ENCODE measurements around the gene TNFRSF18. TPM values are rescaled to one million over a fixed set of nuclear protein-coding genes. Genes with fewer than 3 reads are reported as not detected.

TNFRSF18 gene
- polyA plus RNA-seq, 1 donor (not counting 4 experiments of a cell fraction or from before 2014, with no cell fraction given) = 0.21 TPM

DNA sequence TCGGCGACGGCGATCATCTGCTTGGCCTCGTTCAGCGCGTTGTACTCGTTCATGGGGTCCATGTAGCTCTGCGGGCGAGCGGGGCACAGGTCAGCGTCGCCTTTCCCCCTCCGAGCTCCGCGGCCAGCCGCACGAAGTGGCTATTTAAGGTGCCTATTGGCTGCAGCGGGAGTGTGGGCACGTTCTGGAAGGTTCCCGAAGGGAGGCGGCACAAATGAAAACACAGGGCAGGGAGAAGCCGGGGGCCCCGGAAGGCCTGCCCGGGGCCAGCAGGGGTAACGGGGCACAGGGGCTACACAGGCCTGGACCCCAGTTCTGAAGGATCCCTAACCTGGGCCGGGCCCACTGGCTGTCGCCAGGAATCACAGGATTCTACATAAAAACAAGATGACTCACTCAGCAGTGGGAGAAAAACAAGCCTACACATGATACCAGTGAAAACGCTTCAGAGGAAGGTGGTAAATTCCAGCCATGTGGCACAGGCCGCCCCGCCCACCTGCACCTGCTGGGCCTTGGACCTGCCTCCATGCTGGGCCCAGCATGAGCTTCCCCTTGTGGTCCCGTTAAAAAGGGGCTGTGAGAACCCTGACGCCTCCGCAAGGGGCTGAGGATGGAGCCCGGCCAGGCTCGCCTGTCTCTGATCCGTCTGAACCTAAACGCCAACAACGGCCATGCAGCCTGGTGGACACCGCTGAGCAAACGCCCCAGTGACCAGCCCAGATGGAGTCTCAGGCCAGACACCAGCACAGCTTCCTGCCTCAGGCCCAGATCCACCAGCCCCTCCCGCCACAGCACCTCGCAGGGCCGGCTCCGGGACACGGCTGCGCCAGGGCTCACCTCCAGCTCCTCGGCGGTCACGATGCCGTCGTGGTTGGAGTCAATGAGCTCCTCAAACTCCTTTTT lies 11.5 kb upstream of the TNFRSF18 start:
- no peak for DNase-seq (ENCODE audit: low read depth, low spot score)
- FAIRE-seq = peak; percentile 49
- dilution Hi-C loops (cut with MboI; ENCODE audit: extremely low pct_ligation_motif_present, low sequenced_read_pairs) = no loop called here
- Histone ChIP-seq H3K27ac (ENCODE audit: control insufficient read depth, insufficient read depth, low read length) (peak overlapping the region; percentile 49), H4K20me1 (ENCODE audit: control insufficient read depth, extremely low read depth, insufficient read depth, low read length) (no peaks in the 10 kb centered on the region), H3K9ac (ENCODE audit: control insufficient read depth, extremely low read depth, insufficient read depth, low read length) (no peak overlapping the region), H2AFZ (ENCODE audit: control insufficient read depth, low read length) (no peak overlapping the region), H3K27me3 (ENCODE audit: control insufficient read depth, extremely low read depth, insufficient read depth, low read length) (no peaks in the 10 kb centered on the region), H3K9me3 (ENCODE audit: control insufficient read depth, low read depth, low read length) (no peaks in the 10 kb centered on the region), H3K4me1 (ENCODE audit: control insufficient read depth, extremely low read depth, insufficient read depth, low read length) (peaks cover 8% of the 10 kb centered on the region), H3K4me2 (ENCODE audit: control insufficient read depth, extremely low read depth, insufficient read depth, low read depth, low read length) (no peak overlapping the region), H3K4me3 (ENCODE audit: control insufficient read depth in 2 of 3, extremely low read depth in 1 of 3, insufficient read depth in 2 of 3, low read depth in 1 of 3, low read length in 3 of 3) (no peak overlapping the region), H3K36me3 (ENCODE audit: control insufficient read depth in 2 of 2, extremely low read depth in 1 of 2, insufficient read depth in 2 of 2, low read length in 2 of 2) (peaks cover 23 to 28% of the 10 kb centered on the region in 2 experiments), H3K79me2 (ENCODE audit: control insufficient read depth, insufficient read depth, low read length) (peaks cover 1% of the 10 kb centered on the region), H3K9me1 (ENCODE audit: control insufficient read depth, extremely low read depth, insufficient read depth, low read length) (peaks cover 2% of the 10 kb centered on the region)
- TF ChIP-seq, protein P1, sequence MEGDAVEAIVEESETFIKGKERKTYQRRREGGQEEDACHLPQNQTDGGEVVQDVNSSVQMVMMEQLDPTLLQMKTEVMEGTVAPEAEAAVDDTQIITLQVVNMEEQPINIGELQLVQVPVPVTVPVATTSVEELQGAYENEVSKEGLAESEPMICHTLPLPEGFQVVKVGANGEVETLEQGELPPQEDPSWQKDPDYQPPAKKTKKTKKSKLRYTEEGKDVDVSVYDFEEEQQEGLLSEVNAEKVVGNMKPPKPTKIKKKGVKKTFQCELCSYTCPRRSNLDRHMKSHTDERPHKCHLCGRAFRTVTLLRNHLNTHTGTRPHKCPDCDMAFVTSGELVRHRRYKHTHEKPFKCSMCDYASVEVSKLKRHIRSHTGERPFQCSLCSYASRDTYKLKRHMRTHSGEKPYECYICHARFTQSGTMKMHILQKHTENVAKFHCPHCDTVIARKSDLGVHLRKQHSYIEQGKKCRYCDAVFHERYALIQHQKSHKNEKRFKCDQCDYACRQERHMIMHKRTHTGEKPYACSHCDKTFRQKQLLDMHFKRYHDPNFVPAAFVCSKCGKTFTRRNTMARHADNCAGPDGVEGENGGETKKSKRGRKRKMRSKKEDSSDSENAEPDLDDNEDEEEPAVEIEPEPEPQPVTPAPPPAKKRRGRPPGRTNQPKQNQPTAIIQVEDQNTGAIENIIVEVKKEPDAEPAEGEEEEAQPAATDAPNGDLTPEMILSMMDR (optimal IDR thresholded peaks at IDR 0.05 in 1 of 3, IDR thresholded peaks at IDR 0.05 in 1 of 3, conservative IDR thresholded peaks at IDR 0.05 in 1 of 3; ENCODE audit: extremely low read depth in 1 of 3, insufficient read depth in 2 of 3, low read length in 3 of 3) = no peak

DNA sequence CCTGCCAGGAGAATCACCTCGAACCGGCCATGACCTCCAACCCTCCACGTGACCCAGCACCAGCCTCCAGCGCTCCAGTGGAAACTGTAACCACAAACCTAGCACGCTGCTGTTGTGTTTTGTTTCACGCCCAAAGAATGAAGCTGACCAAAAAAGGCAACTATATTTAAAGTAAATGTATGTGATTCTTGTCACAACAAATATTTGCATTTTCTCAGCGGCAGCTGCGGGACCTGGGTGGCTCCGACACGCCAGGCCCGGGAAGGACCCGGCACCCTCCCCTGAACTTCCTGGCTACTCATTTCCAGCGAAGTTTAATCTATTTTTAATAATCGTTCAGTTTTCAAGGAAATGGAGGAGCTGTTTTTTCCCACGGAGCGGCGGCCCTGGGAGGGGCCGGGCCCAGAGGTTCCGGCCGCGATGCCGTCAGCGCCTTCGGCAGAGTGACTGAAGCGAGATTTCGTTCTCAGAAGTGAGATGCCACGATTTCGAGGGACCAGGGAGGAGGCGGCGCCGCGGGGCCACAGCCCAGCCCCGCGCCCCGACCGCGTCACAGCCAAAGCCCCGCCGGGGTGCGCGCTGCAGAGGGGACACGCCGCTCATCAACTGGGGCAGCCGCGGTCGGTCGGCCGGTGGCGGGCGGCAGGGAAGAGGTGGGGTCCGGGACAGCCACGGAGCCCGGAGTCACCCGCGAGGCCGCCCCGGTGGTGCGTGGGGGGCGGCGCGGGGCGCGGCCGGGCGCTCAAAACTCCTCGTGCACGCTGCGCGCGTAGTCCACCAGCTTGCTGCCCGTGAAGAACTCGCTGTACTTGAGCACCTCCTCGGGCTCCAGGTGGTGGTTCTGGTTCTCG lies 10.6 kb upstream of the TNFRSF18 start:
- no peaks in the 10 kb centered on the region for H3K9me3 ChIP-seq (ENCODE audit: control insufficient read depth, low read depth, low read length)
- H3K79me2 ChIP-seq (ENCODE audit: control insufficient read depth, insufficient read depth, low read length) = no peaks in the 10 kb centered on the region
- peaks cover 2% of the 10 kb centered on the region for H3K9me1 ChIP-seq (ENCODE audit: control insufficient read depth, extremely low read depth, insufficient read depth, low read length)
- H3K27me3 ChIP-seq (ENCODE audit: control insufficient read depth, extremely low read depth, insufficient read depth, low read length) = no peaks in the 10 kb centered on the region
- no peak overlapping the region for H3K4me3 ChIP-seq (ENCODE audit: control insufficient read depth in 2 of 3, extremely low read depth in 1 of 3, insufficient read depth in 2 of 3, low read depth in 1 of 3, low read length in 3 of 3)
- H2AFZ ChIP-seq (ENCODE audit: control insufficient read depth, low read length) = no peak overlapping the region
- no peaks in the 10 kb centered on the region for H4K20me1 ChIP-seq (ENCODE audit: control insufficient read depth, extremely low read depth, insufficient read depth, low read length)
- peaks cover 8% of the 10 kb centered on the region for H3K4me1 ChIP-seq (ENCODE audit: control insufficient read depth, extremely low read depth, insufficient read depth, low read length)
- dilution Hi-C loops (cut with MboI; ENCODE audit: extremely low pct_ligation_motif_present, low sequenced_read_pairs) = no loop called here
- H3K9ac ChIP-seq (ENCODE audit: control insufficient read depth, extremely low read depth, insufficient read depth, low read length) = no peak overlapping the region
- peak overlapping the region; percentile 49 for H3K27ac ChIP-seq (ENCODE audit: control insufficient read depth, insufficient read depth, low read length)
- FAIRE-seq (no peak), DNase-seq (ENCODE audit: low read depth, low spot score) (no peak)
- TF ChIP-seq EZH2 (IDR thresholded peaks at IDR 0.05; ENCODE audit: low read length) = no peak
- TF ChIP-seq, protein P1 (optimal IDR thresholded peaks at IDR 0.05 in 1 of 3, IDR thresholded peaks at IDR 0.05 in 1 of 3, conservative IDR thresholded peaks at IDR 0.05 in 1 of 3; ENCODE audit: extremely low read depth in 1 of 3, insufficient read depth in 2 of 3, low read length in 3 of 3) = no peak
- H3K36me3 ChIP-seq (ENCODE audit: control insufficient read depth in 2 of 2, extremely low read depth in 1 of 2, insufficient read depth in 2 of 2, low read length in 2 of 2) = peaks cover 16 to 25% of the 10 kb centered on the region in 2 experiments
- H3K4me2 ChIP-seq (ENCODE audit: control insufficient read depth, extremely low read depth, insufficient read depth, low read depth, low read length) = no peak overlapping the region

Measured in keratinocyte (primary cell).